ENCODE measurements around the gene ADAMTS6. TPM values are rescaled to one million over a fixed set of nuclear protein-coding genes. Genes with fewer than 3 reads are reported as not detected.

The ADAMTS6 gene
- 0.45 TPM for polyA plus RNA-seq (2013, experiment 1 of 2)
- polyA plus RNA-seq (2013, experiment 2 of 2), result 0.41 TPM

GRCh38 chr5:65481635-65482295, at the start of gene ADAMTS6:
Gene ADAMTS6, minus strand, starts transcription at chr5:65481920. Its CDS starts 8,247 bp downstream, at chr5:65473673.
- H3K27ac ChIP-seq (ENCODE audit: low read depth, low read length), result peak within 1 kb of the TSS; percentile 71
- peak within 1 kb of the TSS; percentile 6 for H2BK5ac ChIP-seq (ENCODE audit: low read length)
- peak within 1 kb of the TSS; percentile 75 for H3K9ac ChIP-seq (ENCODE audit: low read length)
- H3K4me2 ChIP-seq (ENCODE audit: low read length), result peak within 1 kb of the TSS; percentile 92
- WGBS (ENCODE audit: extremely low coverage, insufficient coverage, low lambda C conversion rate), result no CpG with 5 or more reads among the region's 12 CpGs
- peak within 1 kb of the TSS; percentile 62 for H3K4me3 ChIP-seq (ENCODE audit: low read length)
- H2AK5ac ChIP-seq (ENCODE audit: low read length), result no peak within 1 kb of the TSS
- H3K36me3 ChIP-seq (ENCODE audit: control insufficient read depth, insufficient read depth, low read length), result no peaks in the 10 kb centered on the region
- H4K8ac ChIP-seq (ENCODE audit: low read depth, low read length), result no peak within 1 kb of the TSS
- peaks cover 5% of the 10 kb centered on the region for H3K4me1 ChIP-seq (ENCODE audit: control insufficient read depth, low read depth, low read length)
- DNase-seq, result peak; percentile 93
- H4K5ac ChIP-seq (ENCODE audit: low read length), result no peak within 1 kb of the TSS
- H3K18ac ChIP-seq (ENCODE audit: low read length), result peak within 1 kb of the TSS; percentile 95
- H3K4ac ChIP-seq (ENCODE audit: low read depth, low read length), result no peak within 1 kb of the TSS
- peak within 1 kb of the TSS; percentile 79 for H2BK15ac ChIP-seq (replicated peaks; ENCODE audit: low read depth)
- H3K79me2 ChIP-seq (ENCODE audit: control insufficient read depth, insufficient read depth, low read length), result no peaks in the 10 kb centered on the region
- peak within 1 kb of the TSS; percentile 88 for H3K56ac ChIP-seq (ENCODE audit: low read length)
- H3K23ac ChIP-seq (ENCODE audit: low read length), result peak within 1 kb of the TSS; percentile 16
- no peaks in the 10 kb centered on the region for H3K27me3 ChIP-seq (ENCODE audit: insufficient read depth, low read length, poor library complexity)
- no peaks in the 10 kb centered on the region for H3K79me1 ChIP-seq (ENCODE audit: low read length)
- H2BK120ac ChIP-seq (ENCODE audit: low read depth, low read length), result peak within 1 kb of the TSS; percentile 8

GRCh38 chr5:65530904-65531303, 49.2 kb upstream of the ADAMTS6 start:
- WGBS (ENCODE audit: extremely low coverage, insufficient coverage, low lambda C conversion rate), result no CpG with 5 or more reads among the region's 1 CpG
- Histone ChIP-seq H2BK5ac (ENCODE audit: low read length) (no peak overlapping the region), H3K23ac (ENCODE audit: low read length) (no peak overlapping the region), H4K8ac (ENCODE audit: low read depth, low read length) (no peak overlapping the region), H3K4ac (ENCODE audit: low read depth, low read length) (no peak overlapping the region), H3K79me2 (ENCODE audit: control insufficient read depth, insufficient read depth, low read length) (no peaks in the 10 kb centered on the region), H3K18ac (ENCODE audit: low read length) (no peak overlapping the region), H2AK5ac (ENCODE audit: low read length) (no peak overlapping the region), H3K4me2 (ENCODE audit: low read length) (no peak overlapping the region), H3K9ac (ENCODE audit: low read length) (no peak overlapping the region), H3K27ac (ENCODE audit: low read depth, low read length) (no peak overlapping the region), H2BK15ac (replicated peaks; ENCODE audit: low read depth) (no peak overlapping the region), H3K27me3 (ENCODE audit: insufficient read depth, low read length, poor library complexity) (no peaks in the 10 kb centered on the region), H3K79me1 (ENCODE audit: low read length) (no peaks in the 10 kb centered on the region), H3K36me3 (ENCODE audit: control insufficient read depth, insufficient read depth, low read length) (no peaks in the 10 kb centered on the region), H3K56ac (ENCODE audit: low read length) (no peak overlapping the region), H3K4me1 (ENCODE audit: control insufficient read depth, low read depth, low read length) (no peaks in the 10 kb centered on the region), H3K4me3 (ENCODE audit: low read length) (no peak overlapping the region), H4K5ac (ENCODE audit: low read length) (no peak overlapping the region), H2BK120ac (ENCODE audit: low read depth, low read length) (no peak overlapping the region)
- DNase-seq, result no peak

- Histone ChIP-seq H2AK5ac (ENCODE audit: low read length) (no peak overlapping the region), H3K4ac (ENCODE audit: low read depth, low read length) (no peak overlapping the region), H2BK5ac (ENCODE audit: low read length) (no peak overlapping the region), H3K79me1 (ENCODE audit: low read length) (no peaks in the 10 kb centered on the region), H3K4me3 (ENCODE audit: low read length) (no peak overlapping the region), H3K79me2 (ENCODE audit: control insufficient read depth, insufficient read depth, low read length) (no peaks in the 10 kb centered on the region), H3K56ac (ENCODE audit: low read length) (no peak overlapping the region), H3K9ac (ENCODE audit: low read length) (no peak overlapping the region), H4K5ac (ENCODE audit: low read length) (no peak overlapping the region), H3K23ac (ENCODE audit: low read length) (no peak overlapping the region), H4K8ac (ENCODE audit: low read depth, low read length) (no peak overlapping the region), H3K4me2 (ENCODE audit: low read length) (no peak overlapping the region), H3K4me1 (ENCODE audit: control insufficient read depth, low read depth, low read length) (no peaks in the 10 kb centered on the region), H3K36me3 (ENCODE audit: control insufficient read depth, insufficient read depth, low read length) (no peaks in the 10 kb centered on the region), H3K18ac (ENCODE audit: low read length) (no peak overlapping the region), H2BK15ac (replicated peaks; ENCODE audit: low read depth) (no peak overlapping the region), H3K27me3 (ENCODE audit: insufficient read depth, low read length, poor library complexity) (no peaks in the 10 kb centered on the region), H2BK120ac (ENCODE audit: low read depth, low read length) (no peak overlapping the region), H3K27ac (ENCODE audit: low read depth, low read length) (no peak overlapping the region)
- no peak for DNase-seq
- no CpG with 5 or more reads among the region's 3 CpGs for WGBS (ENCODE audit: extremely low coverage, insufficient coverage, low lambda C conversion rate)
Observed at GRCh38 chr5:65525726-65526125, 44.0 kb upstream of the ADAMTS6 start.

GRCh38 chr5:65512170-65512937, 30.6 kb upstream of the ADAMTS6 start:
- H3K79me2 ChIP-seq (ENCODE audit: control insufficient read depth, insufficient read depth, low read length), result no peaks in the 10 kb centered on the region
- no peaks in the 10 kb centered on the region for H3K36me3 ChIP-seq (ENCODE audit: control insufficient read depth, insufficient read depth, low read length)
- H3K4me3 ChIP-seq (ENCODE audit: low read length), result no peak overlapping the region
- H4K8ac ChIP-seq (ENCODE audit: low read depth, low read length), result no peak overlapping the region
- H2AK5ac ChIP-seq (ENCODE audit: low read length), result no peak overlapping the region
- H2BK120ac ChIP-seq (ENCODE audit: low read depth, low read length), result no peak overlapping the region
- no peak overlapping the region for H4K5ac ChIP-seq (ENCODE audit: low read length)
- no peak overlapping the region for H3K18ac ChIP-seq (ENCODE audit: low read length)
- H3K4me1 ChIP-seq (ENCODE audit: control insufficient read depth, low read depth, low read length), result no peaks in the 10 kb centered on the region
- no CpG with 5 or more reads among the region's 6 CpGs for WGBS (ENCODE audit: extremely low coverage, insufficient coverage, low lambda C conversion rate)
- H3K79me1 ChIP-seq (ENCODE audit: low read length), result no peaks in the 10 kb centered on the region
- H3K9ac ChIP-seq (ENCODE audit: low read length), result no peak overlapping the region
- DNase-seq, result no peak
- H3K4me2 ChIP-seq (ENCODE audit: low read length), result no peak overlapping the region
- H2BK15ac ChIP-seq (replicated peaks; ENCODE audit: low read depth), result no peak overlapping the region
- no peak overlapping the region for H3K4ac ChIP-seq (ENCODE audit: low read depth, low read length)
- H2BK5ac ChIP-seq (ENCODE audit: low read length), result no peak overlapping the region
- no peaks in the 10 kb centered on the region for H3K27me3 ChIP-seq (ENCODE audit: insufficient read depth, low read length, poor library complexity)
- H3K56ac ChIP-seq (ENCODE audit: low read length), result no peak overlapping the region
- H3K23ac ChIP-seq (ENCODE audit: low read length), result no peak overlapping the region
- H3K27ac ChIP-seq (ENCODE audit: low read depth, low read length), result no peak overlapping the region

- Histone ChIP-seq H3K18ac (ENCODE audit: low read length) (no peak overlapping the region), H3K36me3 (ENCODE audit: control insufficient read depth, insufficient read depth, low read length) (no peaks in the 10 kb centered on the region), H3K27me3 (ENCODE audit: insufficient read depth, low read length, poor library complexity) (no peaks in the 10 kb centered on the region), H4K5ac (ENCODE audit: low read length) (no peak overlapping the region), H2BK5ac (ENCODE audit: low read length) (no peak overlapping the region), H3K79me1 (ENCODE audit: low read length) (no peaks in the 10 kb centered on the region), H4K8ac (ENCODE audit: low read depth, low read length) (no peak overlapping the region), H3K4me2 (ENCODE audit: low read length) (no peak overlapping the region), H2BK15ac (replicated peaks; ENCODE audit: low read depth) (no peak overlapping the region), H3K4me3 (ENCODE audit: low read length) (no peak overlapping the region), H2BK120ac (ENCODE audit: low read depth, low read length) (no peak overlapping the region), H3K79me2 (ENCODE audit: control insufficient read depth, insufficient read depth, low read length) (no peaks in the 10 kb centered on the region), H2AK5ac (ENCODE audit: low read length) (no peak overlapping the region), H3K9ac (ENCODE audit: low read length) (no peak overlapping the region), H3K4ac (ENCODE audit: low read depth, low read length) (no peak overlapping the region), H3K27ac (ENCODE audit: low read depth, low read length) (no peak overlapping the region), H3K4me1 (ENCODE audit: control insufficient read depth, low read depth, low read length) (no peaks in the 10 kb centered on the region), H3K23ac (ENCODE audit: low read length) (no peak overlapping the region), H3K56ac (ENCODE audit: low read length) (no peak overlapping the region)
- no peak for DNase-seq
- WGBS (ENCODE audit: extremely low coverage, insufficient coverage, low lambda C conversion rate), result no CpG with 5 or more reads among the region's 2 CpGs
Observed at GRCh38 chr5:65508978-65509377, 27.3 kb upstream of the ADAMTS6 start.
